GM12878 (cell line): ENCODE data around the gene ADAMTS19. TPM values are rescaled to one million over a fixed set of nuclear protein-coding genes. Genes with fewer than 3 reads are reported as not detected.

Experiments
- ATAC-seq: fragments of 200-7000 bp; cut with Tn5 transposase; 3 replicates; pipeline ENCODE4 v1.9.1; 2020; ENCODE audit warnings: mild to moderate bottlenecking, moderate library complexity
- BruUV-seq: library from RNA; stranded (reverse); fragments of 400-500 nt; replicated peaks from 2 replicates; lab custom pipeline; 2021; lab: Mats Ljungman, UMichigan
- CTCF ChIA-PET: fragments of 300-600 bp; sonication (Branson Sonifier 250); formaldehyde crosslinking; extraction: SDS; loops from one replicate; lab custom pipeline; 2021; ENCODE audit warnings: inconsistent platforms; lab: Yijun Ruan, JAX
- POLR2A ChIA-PET: fragments of 350-600 bp; formaldehyde crosslinking; extraction: SDS; loops from one replicate; lab custom pipeline; 2021; ENCODE audit warnings: inconsistent platforms; lab: Charles Lee
- RAD21 ChIA-PET: fragments of 300-600 bp; sonication (Branson Sonifier 250); formaldehyde crosslinking; loops from one replicate; lab custom pipeline; 2023; ENCODE audit warnings: antibody characterized with exemption; ENCODE audit not compliant: unreplicated experiment; lab: Charles Lee
- SMC1A ChIA-PET: fragments of 300-600 bp; sonication (Branson Sonifier 250); formaldehyde crosslinking; loops from one replicate; lab custom pipeline; 2023; ENCODE audit not compliant: unreplicated experiment, uncharacterized antibody; lab: Charles Lee
- DNase-seq: peaks from one replicate; pipeline ENCODE4 v3.0.0-alpha.2; 2011; ENCODE audit warnings: low read depth, low spot score
- FAIRE-seq: peaks from 3 replicates; lab custom pipeline; 2011; peaks lifted over from hg19 to GRCh38; lab: Jason Lieb, UNC
- H2AFZ ChIP-seq: 2 replicates; pipeline ENCODE4 v1.6.0; 2011; ENCODE audit warnings: low read depth, low read length, control low read depth; ENCODE audit not compliant: control insufficient read depth
- H3K27ac ChIP-seq: 2 replicates; pipeline ENCODE4 v1.5.1; 2011; ENCODE audit warnings: control low read depth; ENCODE audit not compliant: control insufficient read depth, insufficient read depth
- H3K27me3 ChIP-seq, 2 experiments: replicated peaks in 1 of 2; 2 replicates each; pipeline versions ENCODE4 v1.6.0 to v1.6.1; 2011; ENCODE audit warnings: low read length in 1 of 2; ENCODE audit not compliant: control insufficient read depth in 2 of 2, insufficient read depth in 2 of 2
- H3K36me3 ChIP-seq, 2 experiments: 2 replicates each; pipeline ENCODE4 v1.5.1; 2011; ENCODE audit warnings: low read length in 1 of 2; ENCODE audit not compliant: control insufficient read depth in 2 of 2, insufficient read depth in 2 of 2
- H3K4me1 ChIP-seq: 2 replicates; pipeline ENCODE4 v1.6.1; 2011; ENCODE audit warnings: mild to moderate bottlenecking, low read length, moderate library complexity, mixed read lengths; ENCODE audit not compliant: control insufficient read depth, insufficient read depth
- H3K4me2 ChIP-seq: 2 replicates; pipeline ENCODE4 v1.6.0; 2011; ENCODE audit warnings: control low read depth; ENCODE audit not compliant: control insufficient read depth, insufficient read depth
- H3K4me3 ChIP-seq: fragments of 200-600 bp; sonication (generic); 2 replicates; pipeline ENCODE4 v1.5.1; 2016
- H3K79me2 ChIP-seq: 2 replicates; pipeline ENCODE4 v1.6.0; 2011; ENCODE audit warnings: low read length; ENCODE audit not compliant: control insufficient read depth, insufficient read depth
- H3K9ac ChIP-seq: 2 replicates; pipeline ENCODE4 v1.8.0; 2011; ENCODE audit warnings: low read length, control low read depth, mixed read lengths; ENCODE audit not compliant: control insufficient read depth, insufficient read depth
- H3K9me3 ChIP-seq: replicated peaks from 3 replicates; pipeline ENCODE4 v1.5.1; 2011; ENCODE audit warnings: mild to moderate bottlenecking, low read length; ENCODE audit not compliant: control insufficient read depth, insufficient read depth
- H4K20me1 ChIP-seq: 2 replicates; pipeline ENCODE4 v1.6.0; 2011; ENCODE audit not compliant: control insufficient read depth, insufficient read depth
- HCFC1 ChIP-seq: fragments of 150-350 bp; IDR thresholded peaks from 2 replicates; pipeline ENCODE4 v1.6.1; 2014; ENCODE audit warnings: low read length
- NBN ChIP-seq: fragments of 450-650 bp; IDR thresholded peaks from 2 replicates; pipeline ENCODE4 v1.6.1; 2016
- RCOR1 ChIP-seq: conservative IDR thresholded peaks from 2 replicates; pipeline ENCODE4 v1.6.1; 2012; ENCODE audit warnings: low read depth, low read length, improper control_type of control experiment
- STAT3 ChIP-seq: IDR thresholded peaks from 2 replicates; pipeline ENCODE4 v1.6.1; 2011; ENCODE audit warnings: low read depth, low read length, improper control_type of control experiment
- TCF3 ChIP-seq: IDR thresholded peaks from 2 replicates; pipeline ENCODE4 v1.6.1; 2012; ENCODE audit warnings: low read depth, mild to moderate bottlenecking, low read length, borderline replicate concordance; ENCODE audit not compliant: insufficient read depth
- WGBS: methylation state at CpG from one replicate; pipeline ENCODE4 v1.1.6; 2016; ENCODE audit warnings: low lambda C conversion rate; ENCODE audit not compliant: insufficient replicate concordance, insufficient coverage; ENCODE audit errors: missing lambda C conversion rate; 5-methylcytosine and 5-hydroxymethylcytosine counted together
- in situ Hi-C: fragments of 300-500 bp; cut with MboI; formaldehyde crosslinking; loops from 9 replicates; pipeline ENCODE4 v1.14.3; 2018; ENCODE audit warnings: mixed read lengths
- intact Hi-C: fragments of 100-400 bp; cut with micrococcal nuclease; formaldehyde crosslinking; loops from one replicate; pipeline ENCODE4 v1.14.2; 2022; ENCODE audit not compliant: unreplicated experiment
- polyA plus RNA-seq, 11 experiments: library from polyadenylated mRNA; depleted of rRNA in 4 of 11; unstranded in 6 of 11; stranded (reverse) in 5 of 11; fragments of >200 nt; fragmentation: Nextera tagmentation in 4 of 11; fragmentation: Illumina TruSeq in 1 of 11; extraction: Ambion mirVana in 4 of 11; extraction: Trizol in 1 of 11; gene quantifications; 1 replicate in 1 of 11; 2 replicates in 10 of 11; pipeline versions ENCODE4 v1.2.1 to v1.2.3, GENCODE V29; 2011 to 2016; ENCODE audit warnings: inconsistent platforms in 2 of 11, missing spikeins in 2 of 11, low read depth in 1 of 11
- total RNA-seq, 4 experiments: library from RNA; depleted of rRNA in 3 of 4; stranded (reverse); fragments of >200 nt in 3 of 4; fragmentation: Illumina TruSeq in 1 of 4; extraction: Trizol in 1 of 4; gene quantifications; 2 replicates each; pipeline versions ENCODE4 v1.2.1 to v1.2.3, GENCODE V29; 2013 to 2021
- TF ChIP-seq, protein P1 (sequence below): fragments of 450-650 bp; formaldehyde crosslinking; IDR thresholded peaks from 2 replicates; pipeline ENCODE4 v1.5.0; 2022; ENCODE audit warnings: mild to moderate bottlenecking, missing genetic modification characterization
- TF ChIP-seq, protein P2 (sequence below): fragments of 450-650 bp; IDR thresholded peaks from 2 replicates; pipeline ENCODE4 v1.6.1; 2017; ENCODE audit warnings: mild to moderate bottlenecking

ADAMTS19 gene
- total and polyA plus RNA-seq, 10 of the 15 experiments (the other 5 are each of a cell fraction or from before 2014, with no cell fraction given), result not detected

DNA sequence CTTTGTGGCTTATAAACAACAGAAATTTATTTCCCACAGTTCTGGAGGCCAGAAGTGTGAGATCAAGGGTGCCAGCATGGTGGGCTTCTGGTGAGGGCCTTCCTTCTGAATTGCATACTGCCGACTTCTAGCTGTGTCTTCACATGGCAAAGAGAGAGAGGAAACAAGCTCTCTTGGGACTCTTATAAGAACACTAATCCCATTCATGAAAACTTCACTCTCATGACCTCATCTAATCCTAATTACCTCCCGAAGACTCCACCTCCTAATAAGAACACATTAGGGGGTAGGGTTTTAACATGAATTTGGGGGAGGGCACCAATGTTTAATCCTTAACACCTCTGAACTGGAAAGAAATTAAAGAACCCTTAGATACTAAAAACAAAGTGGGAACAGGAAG is 211.9 kb downstream of the ADAMTS19 start:
- in situ Hi-C loops, result no loop called here
- no peaks in the 10 kb centered on the region for H4K20me1 ChIP-seq

More for the DNA sequence above, 211.9 kb downstream of the ADAMTS19 start:
- Histone ChIP-seq H3K27me3 (no peaks in the 10 kb centered on the region), H3K4me2 (no peak overlapping the region), H3K4me3 (no peak overlapping the region), H3K79me2 (no peaks in the 10 kb centered on the region), H3K36me3 (no peaks in the 10 kb centered on the region), H3K9ac (no peak overlapping the region), H2AFZ (no peak overlapping the region), H3K27ac (no peak overlapping the region), H3K9me3 (no peaks in the 10 kb centered on the region), H3K4me1 (no peaks in the 10 kb centered on the region)
- ATAC-seq (no peak), FAIRE-seq (no peak), DNase-seq (no peak)
- intact Hi-C loops, result no loop called here
- ChIA-PET POLR2A (no interaction called here), CTCF (interaction anchor here (0.6 kb wide), 1 partner anchor 452 kb away, joined by 5 read pairs; no protein-coding TSS in a partner anchor), RAD21 (no interaction called here), SMC1A (no interaction called here)
- TF ChIP-seq, protein P1, sequence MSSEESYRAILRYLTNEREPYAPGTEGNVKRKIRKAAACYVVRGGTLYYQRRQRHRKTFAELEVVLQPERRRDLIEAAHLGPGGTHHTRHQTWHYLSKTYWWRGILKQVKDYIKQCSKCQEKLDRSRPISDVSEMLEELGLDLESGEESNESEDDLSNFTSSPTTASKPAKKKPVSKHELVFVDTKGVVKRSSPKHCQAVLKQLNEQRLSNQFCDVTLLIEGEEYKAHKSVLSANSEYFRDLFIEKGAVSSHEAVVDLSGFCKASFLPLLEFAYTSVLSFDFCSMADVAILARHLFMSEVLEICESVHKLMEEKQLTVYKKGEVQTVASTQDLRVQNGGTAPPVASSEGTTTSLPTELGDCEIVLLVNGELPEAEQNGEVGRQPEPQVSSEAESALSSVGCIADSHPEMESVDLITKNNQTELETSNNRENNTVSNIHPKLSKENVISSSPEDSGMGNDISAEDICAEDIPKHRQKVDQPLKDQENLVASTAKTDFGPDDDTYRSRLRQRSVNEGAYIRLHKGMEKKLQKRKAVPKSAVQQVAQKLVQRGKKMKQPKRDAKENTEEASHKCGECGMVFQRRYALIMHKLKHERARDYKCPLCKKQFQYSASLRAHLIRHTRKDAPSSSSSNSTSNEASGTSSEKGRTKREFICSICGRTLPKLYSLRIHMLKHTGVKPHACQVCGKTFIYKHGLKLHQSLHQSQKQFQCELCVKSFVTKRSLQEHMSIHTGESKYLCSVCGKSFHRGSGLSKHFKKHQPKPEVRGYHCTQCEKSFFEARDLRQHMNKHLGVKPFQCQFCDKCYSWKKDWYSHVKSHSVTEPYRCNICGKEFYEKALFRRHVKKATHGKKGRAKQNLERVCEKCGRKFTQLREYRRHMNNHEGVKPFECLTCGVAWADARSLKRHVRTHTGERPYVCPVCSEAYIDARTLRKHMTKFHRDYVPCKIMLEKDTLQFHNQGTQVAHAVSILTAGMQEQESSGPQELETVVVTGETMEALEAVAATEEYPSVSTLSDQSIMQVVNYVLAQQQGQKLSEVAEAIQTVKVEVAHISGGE (CRISPR knock-in tag), result no peak
- TF ChIP-seq HCFC1, result no peak
- no peak for TF ChIP-seq RCOR1
- TF ChIP-seq TCF3, result no peak
- TF ChIP-seq NBN, result no peak
- TF ChIP-seq STAT3, result no peak
- TF ChIP-seq, protein P2, sequence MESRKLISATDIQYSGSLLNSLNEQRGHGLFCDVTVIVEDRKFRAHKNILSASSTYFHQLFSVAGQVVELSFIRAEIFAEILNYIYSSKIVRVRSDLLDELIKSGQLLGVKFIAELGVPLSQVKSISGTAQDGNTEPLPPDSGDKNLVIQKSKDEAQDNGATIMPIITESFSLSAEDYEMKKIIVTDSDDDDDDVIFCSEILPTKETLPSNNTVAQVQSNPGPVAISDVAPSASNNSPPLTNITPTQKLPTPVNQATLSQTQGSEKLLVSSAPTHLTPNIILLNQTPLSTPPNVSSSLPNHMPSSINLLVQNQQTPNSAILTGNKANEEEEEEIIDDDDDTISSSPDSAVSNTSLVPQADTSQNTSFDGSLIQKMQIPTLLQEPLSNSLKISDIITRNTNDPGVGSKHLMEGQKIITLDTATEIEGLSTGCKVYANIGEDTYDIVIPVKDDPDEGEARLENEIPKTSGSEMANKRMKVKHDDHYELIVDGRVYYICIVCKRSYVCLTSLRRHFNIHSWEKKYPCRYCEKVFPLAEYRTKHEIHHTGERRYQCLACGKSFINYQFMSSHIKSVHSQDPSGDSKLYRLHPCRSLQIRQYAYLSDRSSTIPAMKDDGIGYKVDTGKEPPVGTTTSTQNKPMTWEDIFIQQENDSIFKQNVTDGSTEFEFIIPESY, result no peak
- WGBS, result 15% methylated on average over 2 of the region's 2 CpGs
- BruUV-seq, result no TSS peak
